ENCODE data around the gene CALCOCO2. TPM values are rescaled to one million over a fixed set of nuclear protein-coding genes. Genes with fewer than 3 reads are reported as not detected.

Gene CALCOCO2
- total and polyA plus RNA-seq, 2 of the 13 experiments (the other 11 are each of a cell fraction or from before 2014, with no cell fraction given), result 72.9 to 111 TPM

DNA sequence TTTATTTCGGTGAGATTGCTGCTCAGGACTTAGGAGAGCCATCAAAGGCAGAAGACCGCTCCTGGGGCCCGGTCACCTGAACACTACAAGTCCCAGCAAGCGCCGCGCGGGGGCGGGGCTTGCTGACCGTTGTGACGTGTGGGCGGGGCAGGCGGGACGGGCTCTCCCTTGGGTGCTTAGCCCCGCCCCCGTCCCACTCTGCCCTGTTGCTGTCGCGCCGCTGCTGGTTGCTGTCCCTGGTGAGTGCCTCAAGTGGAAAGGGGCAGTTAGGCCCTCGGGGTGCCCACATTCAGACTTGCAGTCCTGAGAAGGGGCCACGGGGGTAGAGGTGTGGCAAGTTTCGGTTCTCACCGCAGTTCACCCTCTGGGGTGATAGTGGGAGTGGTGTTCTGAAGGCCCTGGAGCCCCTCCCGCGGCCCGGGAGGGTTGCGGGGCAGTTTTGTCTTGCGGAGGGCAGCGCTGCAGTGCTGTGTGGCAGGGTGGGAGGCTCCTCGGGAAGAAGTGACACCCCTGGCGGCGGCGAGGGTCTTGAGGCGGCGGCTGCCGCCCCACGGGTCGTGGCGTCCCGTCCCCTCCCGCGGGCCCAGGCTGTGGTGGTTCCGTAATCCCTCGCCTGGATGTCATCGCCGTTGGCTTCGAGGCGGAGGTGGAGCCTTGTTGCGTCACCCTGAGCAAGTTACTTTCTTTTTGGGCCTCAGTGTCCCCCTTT, at the start of gene CALCOCO2 (continued):
- TF ChIP-seq ATM (IDR thresholded peaks at IDR 0.05; ENCODE audit: borderline replicate concordance) (no peak), ZNF256 (CRISPR knock-in tag; conservative IDR thresholded peaks at IDR 0.05) (peak; percentile 51; the same call in 1 of the 2 replicates), SIX4 (CRISPR knock-in tag; IDR thresholded peaks at IDR 0.05) (no peak), KAT7 (CRISPR knock-in tag; IDR thresholded peaks at IDR 0.05; ENCODE audit: borderline replicate concordance) (0 out of 2 replicates have a peak, but pooled peaks have one; percentile 43), NFKB2 (CRISPR knock-in tag; IDR thresholded peaks at IDR 0.05; ENCODE audit: borderline replicate concordance) (peak; percentile 29; the same call in 1 of the 2 replicates), ERF (CRISPR knock-in tag; IDR thresholded peaks at IDR 0.05) (peak; percentile 56), NR2C2 (CRISPR knock-in tag; IDR thresholded peaks at IDR 0.05; ENCODE audit: borderline replicate concordance) (peak; percentile 80), ZNF383 (CRISPR knock-in tag; IDR thresholded peaks at IDR 0.05; ENCODE audit: borderline replicate concordance) (no peak)
- TF ChIP-seq, protein P1, sequence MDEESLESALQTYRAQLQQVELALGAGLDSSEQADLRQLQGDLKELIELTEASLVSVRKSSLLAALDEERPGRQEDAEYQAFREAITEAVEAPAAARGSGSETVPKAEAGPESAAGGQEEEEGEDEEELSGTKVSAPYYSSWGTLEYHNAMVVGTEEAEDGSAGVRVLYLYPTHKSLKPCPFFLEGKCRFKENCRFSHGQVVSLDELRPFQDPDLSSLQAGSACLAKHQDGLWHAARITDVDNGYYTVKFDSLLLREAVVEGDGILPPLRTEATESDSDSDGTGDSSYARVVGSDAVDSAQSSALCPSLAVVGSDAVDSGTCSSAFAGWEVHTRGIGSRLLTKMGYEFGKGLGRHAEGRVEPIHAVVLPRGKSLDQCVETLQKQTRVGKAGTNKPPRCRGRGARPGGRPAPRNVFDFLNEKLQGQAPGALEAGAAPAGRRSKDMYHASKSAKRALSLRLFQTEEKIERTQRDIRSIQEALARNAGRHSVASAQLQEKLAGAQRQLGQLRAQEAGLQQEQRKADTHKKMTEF (CRISPR knock-in tag; IDR thresholded peaks at IDR 0.05), result peak; percentile 54
- TF ChIP-seq, protein P2, sequence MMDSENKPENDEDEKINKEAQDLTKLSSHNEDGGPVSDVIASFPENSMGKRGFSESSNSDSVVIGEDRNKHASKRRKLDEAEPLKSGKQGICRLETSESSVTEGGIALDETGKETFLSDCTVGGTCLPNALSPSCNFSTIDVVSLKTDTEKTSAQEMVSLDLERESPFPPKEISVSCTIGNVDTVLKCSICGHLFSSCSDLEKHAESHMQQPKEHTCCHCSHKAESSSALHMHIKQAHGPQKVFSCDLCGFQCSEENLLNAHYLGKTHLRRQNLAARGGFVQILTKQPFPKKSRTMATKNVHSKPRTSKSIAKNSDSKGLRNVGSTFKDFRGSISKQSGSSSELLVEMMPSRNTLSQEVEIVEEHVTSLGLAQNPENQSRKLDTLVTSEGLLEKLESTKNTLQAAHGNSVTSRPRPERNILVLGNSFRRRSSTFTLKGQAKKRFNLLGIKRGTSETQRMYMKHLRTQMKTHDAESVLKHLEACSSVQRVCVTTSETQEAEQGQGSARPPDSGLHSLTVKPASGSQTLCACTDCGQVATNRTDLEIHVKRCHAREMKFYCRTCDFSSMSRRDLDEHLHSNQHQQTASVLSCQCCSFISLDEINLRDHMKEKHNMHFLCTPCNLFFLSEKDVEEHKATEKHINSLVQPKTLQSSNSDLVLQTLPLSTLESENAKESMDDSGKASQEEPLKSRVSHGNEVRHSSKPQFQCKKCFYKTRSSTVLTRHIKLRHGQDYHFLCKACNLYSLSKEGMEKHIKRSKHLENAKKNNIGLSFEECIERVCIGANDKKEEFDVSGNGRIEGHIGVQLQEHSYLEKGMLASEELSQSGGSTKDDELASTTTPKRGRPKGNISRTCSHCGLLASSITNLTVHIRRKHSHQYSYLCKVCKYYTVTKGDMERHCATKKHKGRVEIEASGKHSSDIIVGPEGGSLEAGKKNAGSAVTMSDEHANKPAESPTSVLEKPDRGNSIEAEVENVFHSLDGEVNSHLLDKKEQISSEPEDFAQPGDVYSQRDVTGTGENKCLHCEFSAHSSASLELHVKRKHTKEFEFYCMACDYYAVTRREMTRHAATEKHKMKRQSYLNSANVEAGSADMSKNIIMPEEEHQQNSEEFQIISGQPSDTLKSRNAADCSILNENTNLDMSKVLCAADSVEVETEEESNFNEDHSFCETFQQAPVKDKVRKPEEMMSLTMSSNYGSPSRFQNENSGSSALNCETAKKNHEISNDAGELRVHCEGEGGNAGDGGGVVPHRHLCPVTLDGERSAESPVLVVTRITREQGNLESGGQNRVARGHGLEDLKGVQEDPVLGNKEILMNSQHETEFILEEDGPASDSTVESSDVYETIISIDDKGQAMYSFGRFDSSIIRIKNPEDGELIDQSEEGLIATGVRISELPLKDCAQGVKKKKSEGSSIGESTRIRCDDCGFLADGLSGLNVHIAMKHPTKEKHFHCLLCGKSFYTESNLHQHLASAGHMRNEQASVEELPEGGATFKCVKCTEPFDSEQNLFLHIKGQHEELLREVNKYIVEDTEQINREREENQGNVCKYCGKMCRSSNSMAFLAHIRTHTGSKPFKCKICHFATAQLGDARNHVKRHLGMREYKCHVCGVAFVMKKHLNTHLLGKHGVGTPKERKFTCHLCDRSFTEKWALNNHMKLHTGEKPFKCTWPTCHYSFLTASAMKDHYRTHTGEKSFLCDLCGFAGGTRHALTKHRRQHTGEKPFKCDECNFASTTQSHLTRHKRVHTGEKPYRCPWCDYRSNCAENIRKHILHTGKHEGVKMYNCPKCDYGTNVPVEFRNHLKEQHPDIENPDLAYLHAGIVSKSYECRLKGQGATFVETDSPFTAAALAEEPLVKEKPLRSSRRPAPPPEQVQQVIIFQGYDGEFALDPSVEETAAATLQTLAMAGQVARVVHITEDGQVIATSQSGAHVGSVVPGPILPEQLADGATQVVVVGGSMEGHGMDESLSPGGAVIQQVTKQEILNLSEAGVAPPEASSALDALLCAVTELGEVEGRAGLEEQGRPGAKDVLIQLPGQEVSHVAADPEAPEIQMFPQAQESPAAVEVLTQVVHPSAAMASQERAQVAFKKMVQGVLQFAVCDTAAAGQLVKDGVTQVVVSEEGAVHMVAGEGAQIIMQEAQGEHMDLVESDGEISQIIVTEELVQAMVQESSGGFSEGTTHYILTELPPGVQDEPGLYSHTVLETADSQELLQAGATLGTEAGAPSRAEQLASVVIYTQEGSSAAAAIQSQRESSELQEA (CRISPR knock-in tag; IDR thresholded peaks at IDR 0.05; ENCODE audit: not compliant biosample characterization), result peak; percentile 98
- TF ChIP-seq, protein P3, sequence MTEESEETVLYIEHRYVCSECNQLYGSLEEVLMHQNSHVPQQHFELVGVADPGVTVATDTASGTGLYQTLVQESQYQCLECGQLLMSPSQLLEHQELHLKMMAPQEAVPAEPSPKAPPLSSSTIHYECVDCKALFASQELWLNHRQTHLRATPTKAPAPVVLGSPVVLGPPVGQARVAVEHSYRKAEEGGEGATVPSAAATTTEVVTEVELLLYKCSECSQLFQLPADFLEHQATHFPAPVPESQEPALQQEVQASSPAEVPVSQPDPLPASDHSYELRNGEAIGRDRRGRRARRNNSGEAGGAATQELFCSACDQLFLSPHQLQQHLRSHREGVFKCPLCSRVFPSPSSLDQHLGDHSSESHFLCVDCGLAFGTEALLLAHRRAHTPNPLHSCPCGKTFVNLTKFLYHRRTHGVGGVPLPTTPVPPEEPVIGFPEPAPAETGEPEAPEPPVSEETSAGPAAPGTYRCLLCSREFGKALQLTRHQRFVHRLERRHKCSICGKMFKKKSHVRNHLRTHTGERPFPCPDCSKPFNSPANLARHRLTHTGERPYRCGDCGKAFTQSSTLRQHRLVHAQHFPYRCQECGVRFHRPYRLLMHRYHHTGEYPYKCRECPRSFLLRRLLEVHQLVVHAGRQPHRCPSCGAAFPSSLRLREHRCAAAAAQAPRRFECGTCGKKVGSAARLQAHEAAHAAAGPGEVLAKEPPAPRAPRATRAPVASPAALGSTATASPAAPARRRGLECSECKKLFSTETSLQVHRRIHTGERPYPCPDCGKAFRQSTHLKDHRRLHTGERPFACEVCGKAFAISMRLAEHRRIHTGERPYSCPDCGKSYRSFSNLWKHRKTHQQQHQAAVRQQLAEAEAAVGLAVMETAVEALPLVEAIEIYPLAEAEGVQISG (CRISPR knock-in tag; IDR thresholded peaks at IDR 0.05), result peak; percentile 78; the same call in 1 of the 2 replicates
- TF ChIP-seq, protein P4, sequence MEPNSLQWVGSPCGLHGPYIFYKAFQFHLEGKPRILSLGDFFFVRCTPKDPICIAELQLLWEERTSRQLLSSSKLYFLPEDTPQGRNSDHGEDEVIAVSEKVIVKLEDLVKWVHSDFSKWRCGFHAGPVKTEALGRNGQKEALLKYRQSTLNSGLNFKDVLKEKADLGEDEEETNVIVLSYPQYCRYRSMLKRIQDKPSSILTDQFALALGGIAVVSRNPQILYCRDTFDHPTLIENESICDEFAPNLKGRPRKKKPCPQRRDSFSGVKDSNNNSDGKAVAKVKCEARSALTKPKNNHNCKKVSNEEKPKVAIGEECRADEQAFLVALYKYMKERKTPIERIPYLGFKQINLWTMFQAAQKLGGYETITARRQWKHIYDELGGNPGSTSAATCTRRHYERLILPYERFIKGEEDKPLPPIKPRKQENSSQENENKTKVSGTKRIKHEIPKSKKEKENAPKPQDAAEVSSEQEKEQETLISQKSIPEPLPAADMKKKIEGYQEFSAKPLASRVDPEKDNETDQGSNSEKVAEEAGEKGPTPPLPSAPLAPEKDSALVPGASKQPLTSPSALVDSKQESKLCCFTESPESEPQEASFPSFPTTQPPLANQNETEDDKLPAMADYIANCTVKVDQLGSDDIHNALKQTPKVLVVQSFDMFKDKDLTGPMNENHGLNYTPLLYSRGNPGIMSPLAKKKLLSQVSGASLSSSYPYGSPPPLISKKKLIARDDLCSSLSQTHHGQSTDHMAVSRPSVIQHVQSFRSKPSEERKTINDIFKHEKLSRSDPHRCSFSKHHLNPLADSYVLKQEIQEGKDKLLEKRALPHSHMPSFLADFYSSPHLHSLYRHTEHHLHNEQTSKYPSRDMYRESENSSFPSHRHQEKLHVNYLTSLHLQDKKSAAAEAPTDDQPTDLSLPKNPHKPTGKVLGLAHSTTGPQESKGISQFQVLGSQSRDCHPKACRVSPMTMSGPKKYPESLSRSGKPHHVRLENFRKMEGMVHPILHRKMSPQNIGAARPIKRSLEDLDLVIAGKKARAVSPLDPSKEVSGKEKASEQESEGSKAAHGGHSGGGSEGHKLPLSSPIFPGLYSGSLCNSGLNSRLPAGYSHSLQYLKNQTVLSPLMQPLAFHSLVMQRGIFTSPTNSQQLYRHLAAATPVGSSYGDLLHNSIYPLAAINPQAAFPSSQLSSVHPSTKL (CRISPR knock-in tag; IDR thresholded peaks at IDR 0.05), result peak; percentile 27; the same call in 1 of the 2 replicates
